ENCODE measurements around the gene CNGA1. TPM values are rescaled to one million over a fixed set of nuclear protein-coding genes. Genes with fewer than 3 reads are reported as not detected.
"Not testable (repeated sequence)": the region's sequence is repeated elsewhere in the genome, so short reads cannot be mapped to it uniquely, and the experiment has no call there.

The CNGA1 gene
- total RNA-seq, 1 experiment from 2014 or later: 0.25 TPM

DNA sequence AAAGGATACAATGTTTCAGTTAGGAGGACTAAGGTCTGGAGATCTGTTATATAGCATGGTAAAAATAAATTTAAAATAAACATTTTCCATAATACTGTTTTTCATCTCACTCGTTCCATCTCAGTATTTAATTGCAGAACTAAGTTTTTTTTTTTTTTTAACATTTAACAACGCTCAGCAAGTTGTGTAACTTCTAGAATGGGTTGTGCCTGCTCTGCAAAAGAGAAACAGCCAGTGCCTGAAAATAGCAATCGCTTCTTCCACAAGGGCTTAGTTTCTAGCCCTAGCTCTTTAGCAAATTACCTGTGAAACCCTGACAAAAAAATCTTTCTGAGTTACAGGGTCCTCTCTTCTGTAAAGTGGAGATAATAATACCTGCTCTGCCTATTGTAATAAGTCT, 41.9 kb downstream of the CNGA1 start:
- no peak for DNase-seq (ENCODE audit: extremely low read depth, low read depth)

DNA sequence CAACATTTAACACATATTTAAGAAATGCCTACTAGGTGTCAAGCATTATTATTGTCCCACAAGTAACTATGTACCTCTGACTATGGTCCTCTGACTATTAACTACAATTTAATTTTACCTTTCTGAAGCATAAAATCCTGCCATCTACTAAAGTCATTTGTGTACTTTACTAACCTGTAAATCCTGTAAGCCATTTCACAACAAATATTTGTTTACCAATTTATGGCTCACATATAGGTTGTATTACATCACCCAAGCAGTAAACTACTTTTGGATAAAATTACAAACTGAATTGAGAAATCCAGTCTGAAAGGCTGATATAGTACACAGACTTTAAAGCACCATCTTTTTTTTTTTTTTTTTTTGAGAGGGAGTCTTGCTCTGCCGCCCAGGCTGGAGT, 43.8 kb downstream of the CNGA1 start:
- DNase-seq (ENCODE audit: extremely low read depth, low read depth): no peak

DNA sequence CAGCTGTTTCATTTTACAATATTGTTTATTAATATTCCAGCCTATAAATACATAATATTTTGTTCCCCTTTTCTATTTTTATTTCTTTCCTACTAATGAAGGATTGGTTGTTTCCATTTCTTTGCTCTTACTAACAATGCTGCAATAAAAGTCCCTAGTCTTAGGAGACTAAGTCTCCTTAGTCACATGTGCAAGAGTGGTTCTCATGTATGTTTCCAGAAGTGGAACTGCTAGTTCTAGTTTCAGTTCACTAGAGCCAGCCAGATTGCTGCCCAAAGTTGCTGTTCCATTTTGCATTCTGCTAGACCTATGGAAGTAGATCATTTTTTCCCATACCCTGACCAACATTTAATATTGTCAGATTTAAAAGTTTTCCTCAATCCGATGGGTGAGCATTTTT, 44.3 kb downstream of the CNGA1 start:
- DNase-seq (ENCODE audit: extremely low read depth, low read depth): no peak

DNA sequence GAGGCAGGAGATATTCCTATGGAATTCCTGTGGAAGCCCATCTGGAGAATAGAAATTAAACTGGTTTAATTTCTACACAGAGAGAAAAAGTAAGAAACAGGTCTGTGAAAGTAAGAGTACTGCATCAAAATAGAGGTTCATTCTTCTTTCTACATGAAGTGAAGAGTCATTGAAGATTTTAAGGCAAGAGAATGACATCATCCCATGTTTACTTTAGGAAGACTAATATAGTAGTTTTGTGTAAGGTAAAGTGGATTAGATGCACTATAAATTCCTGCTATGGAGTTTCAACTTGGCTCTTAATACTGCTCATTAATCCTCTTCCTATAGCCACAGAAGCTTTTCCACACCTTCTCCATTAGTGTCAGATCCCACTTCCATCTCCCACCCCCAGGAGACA, 47.6 kb downstream of the CNGA1 start:
- no peak for DNase-seq (ENCODE audit: extremely low read depth, low read depth)

DNA sequence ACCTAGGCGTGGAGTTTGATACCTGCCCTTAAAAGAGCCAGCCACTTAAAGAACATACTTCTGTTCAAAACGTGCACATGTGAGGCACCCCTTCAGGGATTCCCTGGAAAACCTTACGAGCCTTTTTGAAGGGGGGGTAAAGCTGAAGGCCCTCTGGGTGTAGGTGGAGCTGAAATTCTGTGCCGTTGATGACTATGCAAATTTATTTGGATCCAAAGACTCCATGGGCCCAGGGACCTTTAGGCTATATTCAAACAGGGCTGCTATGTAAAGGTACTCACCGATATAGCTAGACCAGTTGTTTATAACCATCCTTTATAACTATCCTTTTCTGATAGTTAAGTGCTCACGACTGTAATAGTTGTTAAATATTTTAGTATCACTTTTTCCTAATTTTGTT, 61.8 kb downstream of the CNGA1 start:
- DNase-seq (ENCODE audit: extremely low read depth, low read depth): no peak

DNA sequence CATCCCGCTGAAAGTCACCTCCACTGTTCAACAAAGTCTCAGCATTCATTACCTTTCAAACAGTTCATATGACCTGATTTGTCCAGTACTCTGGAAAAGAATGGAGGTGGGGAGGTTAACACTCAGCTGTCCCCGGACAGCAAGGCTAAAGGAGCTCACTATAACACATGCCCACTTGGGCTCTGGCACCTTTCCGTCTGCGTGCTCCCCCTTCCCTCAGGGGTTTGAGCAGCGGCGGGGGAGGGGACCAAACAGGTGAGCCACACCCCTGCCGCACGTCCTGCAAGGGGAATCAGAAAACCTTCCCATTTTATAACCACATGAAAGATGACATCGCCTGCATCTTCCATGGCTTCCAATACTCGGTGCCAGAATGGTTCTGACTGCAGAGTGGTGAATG, 62.2 kb downstream of the CNGA1 start:
- DNase-seq (ENCODE audit: extremely low read depth, low read depth): no peak

DNA sequence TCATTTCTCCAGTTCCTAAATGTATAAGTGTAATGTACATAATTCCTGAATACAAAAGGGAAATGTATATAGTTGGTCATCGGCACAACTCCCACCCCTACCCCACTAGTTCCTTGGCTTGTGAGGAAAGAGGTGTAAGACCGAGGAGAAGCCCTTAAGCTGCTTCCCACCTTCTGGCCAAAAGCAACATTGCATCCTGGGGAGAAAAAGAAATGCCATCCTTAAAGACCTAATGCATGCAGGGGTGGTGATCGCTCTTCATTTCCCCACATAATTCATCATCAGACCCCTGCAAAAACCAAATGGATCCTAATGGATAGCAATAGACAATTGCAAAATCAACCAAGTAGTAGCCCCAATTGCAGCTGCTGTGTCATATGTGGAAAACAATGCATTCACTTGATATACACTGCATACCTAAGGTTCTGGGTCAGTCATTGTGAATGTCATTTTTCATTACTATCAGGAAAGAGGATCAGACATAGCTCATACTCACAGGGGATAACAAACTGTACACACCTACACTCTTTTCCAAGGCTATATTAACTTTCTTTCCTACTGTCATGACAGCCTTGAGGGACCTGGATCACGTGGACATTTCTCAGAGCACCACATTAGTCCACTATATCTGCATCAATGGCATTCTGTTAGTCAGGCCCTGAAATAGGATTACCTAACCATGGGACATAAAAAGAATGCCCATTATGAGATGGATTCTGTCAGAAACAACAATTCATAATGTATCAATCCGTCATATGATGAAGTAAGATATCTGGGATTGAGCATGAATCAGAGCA, 70.4 kb downstream of the CNGA1 start:
- DNase-seq (ENCODE audit: extremely low read depth, low read depth): no peak

DNA sequence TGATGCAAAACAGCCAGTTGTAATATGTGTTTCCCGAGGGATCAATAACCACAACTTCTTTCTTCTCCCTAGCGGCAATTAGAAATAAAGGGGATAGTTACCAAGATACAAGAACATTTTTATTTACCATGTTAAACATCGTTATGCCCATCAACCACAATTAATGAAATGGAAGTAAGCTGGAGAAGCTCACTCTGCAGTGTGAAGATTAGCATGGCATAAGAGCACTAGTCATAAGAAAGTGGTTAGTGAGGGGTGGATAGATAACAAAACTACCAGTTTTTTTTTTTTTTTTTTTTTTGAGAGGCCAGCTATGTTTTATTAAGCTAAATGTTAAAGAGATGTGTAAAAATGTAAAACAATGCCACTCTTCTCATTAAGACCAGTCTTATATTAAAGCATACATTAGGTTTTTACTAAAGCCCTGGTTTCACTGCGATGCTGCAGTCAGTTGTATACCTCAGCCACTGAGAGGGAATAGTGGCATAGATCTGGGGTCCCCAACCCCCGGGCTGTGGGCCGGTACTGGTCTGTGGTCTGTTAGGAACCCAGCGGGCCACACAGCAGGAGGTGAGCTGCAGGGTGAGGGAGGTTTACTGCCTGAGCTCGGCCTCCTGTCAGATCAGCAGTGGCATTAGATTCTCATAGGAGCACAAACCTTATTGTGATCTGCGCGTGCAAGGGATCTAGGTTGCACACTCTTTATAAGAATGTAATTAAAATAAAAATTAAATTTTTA, 74.2 kb downstream of the CNGA1 start:
- no peak for DNase-seq (ENCODE audit: extremely low read depth, low read depth)

DNA sequence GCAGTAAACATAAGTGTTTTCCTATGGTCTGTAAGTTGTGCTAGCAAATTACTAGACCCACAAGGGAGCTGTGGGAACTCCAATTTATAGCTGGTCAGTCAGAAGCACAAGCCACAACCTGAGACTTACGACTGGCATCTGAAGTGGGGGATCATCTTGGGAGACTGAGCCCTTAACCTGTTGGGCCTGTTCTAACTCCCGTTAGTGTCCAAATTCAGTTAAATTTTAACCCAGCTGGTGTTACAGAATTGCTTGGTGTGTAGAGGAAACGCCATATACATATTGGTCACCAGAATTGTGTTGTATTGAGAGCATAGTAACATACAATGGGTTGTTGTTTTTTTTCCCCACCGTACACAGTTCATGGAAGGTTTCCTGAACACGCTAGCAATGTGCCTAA, 77.0 kb downstream of the CNGA1 start:
- DNase-seq (ENCODE audit: extremely low read depth, low read depth): no peak

DNA sequence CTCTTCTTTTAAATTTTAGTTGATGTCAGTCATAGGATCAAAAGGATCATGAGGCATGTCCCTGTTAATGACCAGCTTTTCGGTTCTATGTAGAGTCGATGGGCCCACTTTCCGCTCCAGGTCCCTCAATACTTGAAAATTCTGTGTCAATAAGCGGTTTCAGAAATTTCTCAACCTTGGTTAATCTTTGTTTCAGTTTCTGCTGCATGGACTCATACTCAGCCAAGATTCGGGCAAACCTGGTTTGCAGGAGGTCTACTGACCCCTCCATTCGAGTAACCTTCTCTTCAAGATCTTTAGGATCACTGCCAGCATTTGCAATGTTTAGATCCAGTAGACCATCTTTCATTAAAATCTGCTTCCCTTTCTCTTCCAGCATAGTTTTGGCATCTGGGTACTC, 80.1 kb downstream of the CNGA1 start:
- no peak for DNase-seq (ENCODE audit: extremely low read depth, low read depth)

DNA sequence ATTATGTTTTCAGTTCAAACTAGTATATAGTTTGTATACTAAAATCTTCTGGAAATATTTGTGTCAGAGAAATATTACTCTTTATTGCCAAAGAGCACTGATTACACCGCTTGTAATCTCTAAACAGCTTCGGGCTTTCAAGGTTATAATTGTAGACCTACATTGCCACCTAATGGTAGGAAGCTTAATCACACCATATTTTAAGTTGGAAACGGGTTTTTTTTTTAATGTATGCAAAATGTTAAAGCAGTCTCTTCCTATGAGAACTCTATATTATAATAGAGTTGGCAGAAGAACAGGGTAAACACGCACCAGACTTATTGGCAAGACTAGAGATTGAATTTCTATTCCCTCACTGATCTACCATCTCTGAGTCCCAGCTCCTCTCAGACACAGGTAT, 82.6 kb downstream of the CNGA1 start:
- peak; percentile 50 for DNase-seq (ENCODE audit: extremely low read depth, low read depth)

DNA sequence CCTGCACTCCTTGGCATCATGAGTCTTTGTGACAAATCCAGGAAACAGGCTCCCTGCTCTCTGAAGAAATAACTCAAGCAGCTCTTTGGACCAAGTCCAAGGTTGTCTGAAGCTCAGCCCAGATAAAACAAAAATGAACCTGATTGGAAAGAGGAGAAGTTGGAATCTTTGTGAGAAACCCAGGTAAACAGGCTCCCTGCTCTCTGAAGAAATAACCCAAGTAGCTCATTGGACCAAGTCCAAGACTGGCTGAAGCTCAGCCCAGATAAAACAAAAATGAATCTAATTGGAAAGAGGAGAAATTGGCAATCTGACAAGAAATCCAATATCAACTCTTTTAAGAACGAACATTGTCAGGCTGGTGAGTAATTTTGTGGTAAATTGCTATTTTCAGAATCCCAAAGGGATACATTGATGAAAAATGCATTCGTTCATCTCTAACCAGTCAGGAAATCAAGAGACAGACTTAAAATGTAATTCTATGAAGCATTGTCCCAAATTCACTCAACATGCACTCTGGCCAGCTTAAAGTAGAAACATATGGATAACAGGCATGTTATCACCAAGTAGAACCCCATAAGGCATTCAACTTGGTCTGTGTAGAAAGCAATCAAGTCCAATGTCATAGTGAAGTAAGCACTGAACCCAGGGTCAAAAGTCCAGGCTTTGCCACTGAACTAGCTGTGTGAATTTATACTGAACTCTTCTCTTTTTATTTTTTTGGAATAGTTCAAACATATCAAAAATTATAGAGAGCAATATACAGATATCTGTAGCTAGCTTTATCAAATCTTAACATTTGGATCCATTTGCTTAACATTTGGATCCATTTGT, 85.3 kb downstream of the CNGA1 start:
- no peak for DNase-seq (ENCODE audit: extremely low read depth, low read depth)

DNA sequence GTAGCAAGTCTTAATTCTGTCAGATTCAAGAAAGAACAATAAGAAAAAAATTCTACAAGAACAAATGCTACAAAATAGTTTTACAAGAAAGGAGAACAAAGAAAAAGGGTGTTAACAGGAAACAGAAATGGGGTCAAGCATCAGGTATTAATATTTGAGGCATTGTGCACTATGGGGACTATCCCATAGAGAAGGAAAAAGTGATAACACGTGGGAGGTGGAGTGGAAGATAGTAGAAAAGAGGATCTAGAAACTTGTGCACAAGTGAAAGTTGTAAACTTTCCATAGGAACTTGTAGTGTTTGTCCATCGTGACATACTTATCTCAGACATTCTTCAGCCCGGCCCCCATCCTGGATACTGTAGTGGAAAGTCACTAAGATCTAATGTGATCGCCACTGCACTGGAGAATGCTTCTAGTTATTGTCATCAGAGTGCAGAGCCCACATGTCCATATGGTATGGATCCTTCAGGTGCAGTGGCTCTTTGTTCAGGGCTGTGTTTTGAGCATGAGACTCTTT, 86.7 kb downstream of the CNGA1 start:
- no peak for DNase-seq (ENCODE audit: extremely low read depth, low read depth)

DNA sequence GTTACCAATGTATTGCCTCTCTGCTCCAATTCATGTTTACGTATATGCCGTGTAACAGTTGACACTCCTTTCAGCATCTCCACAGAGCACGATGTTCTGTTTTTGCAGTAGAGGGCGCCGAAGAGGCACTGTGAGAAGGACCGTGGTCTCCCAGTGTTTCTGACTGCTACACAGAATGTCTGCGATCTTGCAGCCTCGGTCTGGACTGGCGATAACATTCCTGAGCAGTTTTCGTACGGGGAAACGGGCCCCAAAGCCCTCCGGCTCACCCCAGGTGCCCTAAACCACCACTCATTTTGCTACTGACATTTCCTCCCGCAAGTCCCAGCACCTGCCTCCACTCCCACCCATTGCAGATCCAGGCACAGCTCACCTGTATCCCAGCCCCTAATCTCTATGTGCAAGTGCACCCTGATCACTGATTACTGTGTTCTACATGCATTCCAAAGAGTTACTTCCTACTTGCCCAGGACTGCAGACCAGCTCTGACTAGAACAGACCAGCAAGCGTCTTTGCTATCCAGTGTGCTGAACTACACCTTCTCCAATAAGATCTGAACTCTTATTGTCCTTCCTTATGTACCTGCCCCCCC, 89.7 kb downstream of the CNGA1 start:
- peak; percentile 49 for DNase-seq (ENCODE audit: extremely low read depth, low read depth)

DNA sequence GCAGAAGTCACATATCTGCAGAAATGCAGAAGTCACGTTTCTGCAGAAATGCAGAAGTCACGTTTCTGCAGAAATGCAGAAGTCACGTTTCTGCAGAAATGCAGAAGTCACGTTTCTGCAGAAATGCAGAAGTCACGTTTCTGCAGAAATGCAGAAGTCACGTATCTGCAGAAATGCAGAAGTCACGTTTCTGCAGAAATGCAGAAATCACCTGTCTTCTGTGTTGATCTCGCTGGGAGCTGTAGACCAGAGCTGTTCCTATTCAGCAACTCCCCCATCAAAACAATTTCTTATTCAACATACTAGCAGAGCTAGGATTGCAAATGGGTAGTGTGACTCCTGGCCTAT, 93.2 kb downstream of the CNGA1 start:
- DNase-seq (ENCODE audit: extremely low read depth, low read depth): not testable (repeated sequence)

DNA sequence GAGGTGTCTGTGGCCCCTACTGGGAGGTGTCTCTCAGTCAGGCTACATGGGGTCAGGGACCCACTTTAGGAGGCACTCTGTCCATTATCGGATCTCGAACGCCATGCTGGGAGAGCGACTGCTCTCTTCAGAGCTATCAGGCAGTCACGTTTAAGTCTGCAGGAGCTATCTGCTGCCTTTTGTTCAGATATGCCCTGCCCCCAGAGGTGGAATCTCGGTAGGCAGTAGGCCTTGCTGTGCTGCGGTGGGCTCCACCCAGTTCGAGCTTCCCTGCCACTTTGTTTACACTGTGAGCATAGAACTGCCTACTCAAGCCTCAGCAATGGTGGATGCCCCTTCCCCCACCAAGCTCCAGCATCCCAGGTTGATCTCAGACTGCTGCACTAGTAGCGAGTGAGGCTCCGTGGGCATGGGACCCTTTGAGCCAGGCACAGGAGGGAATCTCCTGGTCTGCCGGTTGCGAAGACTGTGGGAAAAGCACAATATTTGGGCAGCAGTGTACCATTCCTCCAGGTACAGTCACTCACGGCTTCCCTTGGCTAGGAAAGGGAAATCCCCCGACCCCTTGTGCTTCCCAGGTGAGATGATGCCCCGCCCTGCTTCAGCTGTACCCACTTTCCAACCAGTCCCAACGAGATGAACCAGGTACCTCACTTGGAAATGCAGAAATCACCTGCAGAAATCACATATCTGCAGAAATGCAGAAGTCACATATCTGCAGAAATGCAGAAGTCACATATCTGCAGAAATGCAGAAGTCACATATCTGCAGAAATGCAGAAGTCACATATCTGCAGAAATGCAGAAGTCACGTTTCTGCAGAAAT, 93.8 kb downstream of the CNGA1 start:
- not testable (repeated sequence) for DNase-seq (ENCODE audit: extremely low read depth, low read depth)

DNA sequence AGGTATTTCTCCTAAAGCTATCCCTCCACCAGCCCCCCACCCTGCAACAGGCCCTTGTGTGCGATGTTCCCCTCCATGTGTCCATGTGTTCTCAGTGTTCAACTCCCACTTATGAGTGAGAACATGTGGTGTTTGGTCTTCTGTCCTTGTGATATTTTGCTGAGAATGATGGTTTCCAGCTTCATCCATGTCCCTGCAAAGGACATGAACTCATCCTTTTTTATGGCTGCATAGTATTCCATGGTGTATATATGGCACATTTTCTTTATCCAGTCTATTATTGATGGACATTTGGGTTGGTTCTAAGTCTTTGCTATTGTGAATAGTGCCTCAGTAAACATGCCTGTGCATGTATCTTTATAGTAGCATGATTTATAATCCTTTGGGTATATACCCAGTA, 99.3 kb downstream of the CNGA1 start:
- DNase-seq (ENCODE audit: extremely low read depth, low read depth): not testable (repeated sequence)

DNA sequence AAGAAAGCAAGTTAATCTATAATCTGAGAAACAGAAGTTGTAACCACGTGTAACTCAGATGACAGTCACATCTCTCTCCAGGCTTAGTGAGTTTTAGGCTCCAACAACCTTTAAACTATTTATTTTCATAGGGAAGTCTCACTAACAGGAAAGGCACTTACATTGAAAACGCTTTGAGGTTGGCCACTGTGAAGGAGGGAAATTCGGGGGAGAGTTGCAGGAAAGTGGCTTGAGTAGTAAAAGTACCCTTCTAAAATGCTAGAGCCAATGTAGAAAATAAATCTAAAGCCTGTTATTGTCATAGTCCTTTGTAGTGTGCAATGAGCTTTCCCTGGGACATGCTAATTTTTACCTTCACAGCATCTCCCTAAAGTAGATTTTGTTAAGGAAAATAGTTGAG, 101.1 kb downstream of the CNGA1 start:
- no peak for DNase-seq (ENCODE audit: extremely low read depth, low read depth)

DNA sequence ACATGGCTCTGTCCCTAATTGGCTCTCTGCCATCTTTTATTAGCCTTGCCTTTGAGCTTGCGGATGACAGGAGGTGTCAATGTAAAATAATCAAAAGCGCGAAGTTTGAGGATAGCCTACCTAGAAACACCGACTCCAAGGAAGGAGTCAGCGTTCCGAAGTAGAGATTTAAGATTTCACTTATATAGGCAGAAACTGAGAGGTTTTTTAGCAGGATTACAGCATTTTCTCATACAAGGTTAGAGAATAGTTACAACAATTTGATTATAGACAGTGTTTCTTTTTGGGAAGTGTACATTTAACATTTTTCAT, 101.6 kb downstream of the CNGA1 start:
- no peak for DNase-seq (ENCODE audit: extremely low read depth, low read depth)

All from NCI-H460 (cell line).